Esophagus mucosa (tissue), 1 donor: ENCODE measurements around the gene FDXACB1. TPM values are rescaled to one million over a fixed set of nuclear protein-coding genes. Genes with fewer than 3 reads are reported as not detected.
"Not testable (repeated sequence)": the region's sequence is repeated elsewhere in the genome, so short reads cannot be mapped to it uniquely, and the experiment has no call there.

ENCODE experiments used
- ATAC-seq: fragments of 200-7000 bp; cut with Tn5 transposase; one replicate; pipeline ENCODE4 v1.9.1; 2020
- total RNA-seq: library from RNA; stranded (reverse); gene quantifications from one replicate; pipeline ENCODE4 v1.2.4, GENCODE V29; 2023
- donor health status: DM: yes; HTN: yes; CAD: no.

Gene FDXACB1
- total RNA-seq, 1 donor from 2014 or later = 1.8 TPM

DNA sequence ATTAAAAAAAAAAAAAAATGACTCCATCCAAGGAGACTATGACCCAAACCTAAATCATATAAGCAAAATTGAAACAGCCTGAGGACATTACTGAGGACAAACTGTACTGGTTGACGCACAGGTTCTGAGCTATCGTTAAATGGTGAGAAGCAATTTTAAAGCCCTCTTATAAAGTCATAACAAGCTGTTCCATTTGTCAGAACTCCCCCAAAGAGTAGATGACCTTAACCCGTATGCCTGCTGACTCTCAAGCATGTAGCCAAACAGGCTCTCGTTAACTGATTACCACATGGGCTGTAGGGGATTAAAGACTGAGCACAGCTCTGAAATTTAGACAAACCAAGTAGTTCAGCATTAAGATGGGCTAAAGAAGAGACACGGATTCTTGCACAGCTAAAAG lies 30.4 kb upstream of the FDXACB1 start:
- ATAC-seq = no peak

DNA sequence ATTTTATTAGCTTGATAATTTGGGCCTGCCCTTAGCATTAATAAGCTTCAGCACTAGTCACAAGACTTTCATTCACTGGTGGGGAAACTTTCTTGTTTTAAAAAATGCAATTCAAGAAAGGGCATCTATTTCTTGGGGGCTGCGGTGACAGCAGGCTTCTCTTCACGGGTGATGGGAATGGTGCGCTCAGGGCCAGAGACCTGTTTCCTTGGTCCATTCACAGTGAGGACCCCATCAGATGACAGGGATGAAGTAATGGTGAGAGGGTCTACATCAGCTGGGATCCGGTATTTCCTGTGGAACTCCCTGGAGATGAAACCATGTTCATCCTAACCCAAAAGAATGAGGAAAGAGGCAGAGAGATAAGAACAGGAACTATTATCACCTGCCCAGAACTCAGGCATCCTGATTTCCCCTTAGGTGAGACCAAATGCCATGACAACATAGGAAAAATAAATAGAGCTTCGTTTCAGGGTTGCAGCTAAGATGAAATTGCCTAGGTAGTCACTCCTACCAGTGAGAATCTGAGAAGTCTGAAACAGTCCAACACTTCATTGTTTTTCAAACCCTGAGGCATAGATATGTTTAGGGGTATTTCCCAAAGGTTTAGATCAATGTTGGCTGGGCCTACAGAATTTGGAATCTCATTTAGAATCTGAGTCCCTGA lies 29.8 kb upstream of the FDXACB1 start:
- ATAC-seq = no peak

DNA sequence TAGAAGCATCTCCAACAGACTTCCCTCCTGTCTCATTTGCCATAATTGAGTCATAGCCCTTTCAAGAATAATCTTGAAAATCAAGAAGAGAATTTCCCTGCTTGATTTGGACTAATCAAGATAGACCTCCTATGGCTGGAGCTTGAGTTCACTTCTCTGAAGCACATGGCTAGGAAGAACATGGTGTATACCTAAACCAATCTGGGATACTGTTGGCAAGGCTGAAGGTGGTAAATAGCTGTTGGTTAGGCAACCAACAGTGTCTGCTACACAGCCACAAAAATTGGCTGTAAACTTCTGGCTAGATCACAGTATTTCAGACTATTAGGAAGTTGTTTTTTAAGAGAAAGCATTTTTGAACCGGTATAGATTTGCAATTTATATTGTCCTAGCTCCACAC lies 27.7 kb upstream of the FDXACB1 start:
- no peak for ATAC-seq

DNA sequence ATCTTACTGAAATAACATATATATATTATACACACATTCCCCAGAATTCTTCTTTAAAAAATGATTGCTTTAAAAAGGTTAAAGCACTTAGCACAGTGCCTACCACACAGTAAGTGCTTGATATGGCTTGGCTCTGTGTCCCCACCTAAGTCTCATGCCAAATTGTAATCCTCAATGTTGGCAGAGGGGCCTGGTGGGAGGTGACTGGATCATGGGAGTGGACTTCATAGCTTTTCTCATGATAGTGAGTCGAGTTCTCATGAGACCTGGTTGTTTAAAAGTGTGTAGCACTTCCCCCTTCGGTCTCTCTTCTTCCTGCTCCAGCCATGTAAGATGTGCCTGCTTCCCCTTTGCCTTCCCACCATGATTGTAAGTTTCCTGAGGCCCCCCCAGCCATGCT lies 26.4 kb upstream of the FDXACB1 start:
- ATAC-seq = no peak

DNA sequence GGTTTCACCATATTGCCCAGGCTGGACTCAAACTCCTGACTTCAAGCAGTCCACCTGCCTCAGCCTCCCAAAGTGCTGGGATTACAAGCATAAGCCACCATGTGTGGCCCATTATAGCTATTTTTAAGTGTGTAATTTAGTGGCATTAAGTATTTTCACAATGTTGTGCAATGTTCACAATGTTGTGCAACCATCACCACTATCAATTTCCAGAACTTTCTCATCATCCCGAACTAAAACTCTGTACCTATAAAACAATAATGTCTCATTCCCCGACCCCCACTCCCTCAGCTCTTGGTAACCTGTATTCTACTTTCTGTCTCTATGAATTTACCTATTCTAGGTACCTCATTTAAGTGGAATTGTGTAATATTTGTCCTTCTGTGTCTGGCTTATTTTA lies 7.9 kb upstream of the FDXACB1 start:
- no peak for ATAC-seq

DNA sequence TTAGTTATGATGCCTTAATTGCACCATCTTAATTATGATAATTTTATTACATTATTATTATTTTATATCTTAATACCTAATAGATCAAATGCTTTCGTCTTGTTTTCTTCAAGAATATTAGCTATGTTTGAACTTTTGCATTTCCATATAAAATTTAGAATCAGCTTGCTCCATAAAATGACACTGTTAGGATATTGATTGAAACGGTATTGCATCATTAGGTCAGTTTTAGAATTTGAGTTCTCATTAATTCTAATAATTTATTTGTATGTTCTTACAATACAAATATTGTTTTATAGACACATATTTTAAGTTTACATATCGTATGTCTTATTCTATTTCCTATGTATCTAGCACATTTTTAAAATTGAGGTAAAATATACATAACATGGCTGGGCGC lies 7.1 kb upstream of the FDXACB1 start:
- no peak for ATAC-seq

DNA sequence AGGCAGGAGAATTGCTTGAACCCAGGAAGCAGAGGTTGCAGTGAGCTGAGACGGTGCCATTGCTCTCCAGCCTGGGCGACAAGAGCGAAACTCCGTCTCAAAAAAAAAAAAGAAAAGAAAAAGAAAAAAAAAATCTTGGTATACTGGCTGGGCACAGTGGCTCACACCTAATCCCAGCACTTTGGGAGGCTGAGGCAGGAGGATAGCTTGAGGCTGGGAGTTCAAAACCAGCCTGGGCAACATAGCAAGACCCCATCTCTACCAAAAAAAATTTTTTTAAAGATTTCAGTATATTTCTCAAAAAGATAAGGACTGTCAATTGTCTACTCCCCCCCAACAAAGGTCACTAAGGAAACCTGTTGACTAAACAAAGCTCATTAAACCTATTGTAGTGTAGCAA lies 6.1 kb upstream of the FDXACB1 start:
- ATAC-seq = not testable (repeated sequence)

DNA sequence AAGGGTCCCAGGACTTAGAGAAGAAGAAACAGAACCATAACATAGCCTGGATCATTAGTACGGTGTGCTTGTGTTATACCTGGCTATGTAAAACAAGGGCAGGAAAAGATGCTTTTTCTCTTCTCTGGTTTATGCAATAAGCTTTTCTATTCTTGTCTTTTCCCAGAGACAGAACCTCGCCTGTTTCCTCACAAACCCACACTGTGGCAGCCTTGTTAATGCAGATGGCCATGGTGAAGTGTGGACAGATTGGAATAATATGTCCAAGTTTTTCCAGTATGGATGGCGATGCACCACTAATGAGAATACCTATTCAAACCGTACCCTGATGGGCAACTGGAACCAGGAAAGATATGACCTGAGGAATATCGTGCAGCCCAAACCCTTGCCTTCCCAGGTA lies 3.2 kb upstream of the FDXACB1 start:
- no peak for ATAC-seq

DNA sequence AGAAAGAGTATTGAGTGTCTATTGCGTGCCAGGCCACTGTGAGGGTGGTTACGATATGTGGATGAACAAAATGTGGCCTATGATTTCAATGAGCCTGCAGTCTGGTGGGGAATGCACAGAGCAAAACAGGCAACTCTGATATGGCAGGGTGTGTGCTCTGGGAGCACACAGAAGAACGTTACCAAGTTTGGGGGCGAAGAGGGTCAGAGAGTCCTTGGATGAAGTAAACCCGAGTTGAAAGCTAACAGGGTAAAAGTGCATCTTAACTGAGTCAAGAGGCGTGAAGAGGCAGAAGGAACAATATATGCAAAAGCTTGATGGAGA lies 634 bp upstream of the FDXACB1 start:
- no peak for ATAC-seq

DNA sequence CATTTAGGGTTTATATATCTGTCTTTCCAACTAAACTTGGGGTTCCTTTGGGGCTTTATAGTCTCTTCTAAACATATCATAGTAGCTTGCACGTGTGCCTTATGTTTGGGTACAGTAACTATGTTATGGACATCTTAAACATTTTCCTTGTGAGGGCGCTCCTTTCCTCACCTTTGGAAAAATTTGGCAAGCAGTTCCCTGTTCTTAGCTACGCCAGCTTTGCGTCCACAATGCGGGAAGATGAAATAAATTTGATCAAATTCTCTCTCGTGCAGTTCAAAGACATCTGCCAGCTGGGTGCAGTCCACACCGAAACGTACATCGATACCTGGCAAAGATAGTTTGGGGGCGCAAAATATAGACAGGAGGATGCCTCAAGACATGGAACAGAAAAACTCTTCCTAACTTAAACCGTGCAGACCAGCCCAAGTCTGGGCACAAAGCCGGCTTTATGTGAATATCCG lies 548 bp downstream of the FDXACB1 start:
- ATAC-seq = no peak

DNA sequence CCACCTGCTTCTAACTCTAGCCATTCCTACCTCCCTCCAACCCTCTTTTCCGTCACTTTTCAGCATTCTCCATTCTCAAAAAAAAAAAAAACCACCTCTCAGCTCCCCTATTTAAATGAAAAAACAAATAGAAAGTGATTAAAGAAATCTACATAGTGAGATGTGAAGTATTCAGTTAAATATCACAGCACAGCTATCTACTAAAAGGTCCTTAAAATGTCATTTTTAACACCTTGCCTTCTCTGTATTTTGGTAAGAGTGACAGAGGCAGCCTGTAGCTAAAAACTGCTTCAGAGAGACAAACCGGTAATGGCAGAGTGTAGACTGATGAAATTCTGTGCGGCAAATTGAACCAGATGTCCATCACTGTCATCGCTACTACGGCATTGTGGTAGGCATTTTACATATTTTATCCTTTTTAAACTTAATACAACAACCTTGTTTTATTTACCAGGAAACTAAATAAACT lies 7.2 kb downstream of the FDXACB1 start:
- no peak for ATAC-seq

DNA sequence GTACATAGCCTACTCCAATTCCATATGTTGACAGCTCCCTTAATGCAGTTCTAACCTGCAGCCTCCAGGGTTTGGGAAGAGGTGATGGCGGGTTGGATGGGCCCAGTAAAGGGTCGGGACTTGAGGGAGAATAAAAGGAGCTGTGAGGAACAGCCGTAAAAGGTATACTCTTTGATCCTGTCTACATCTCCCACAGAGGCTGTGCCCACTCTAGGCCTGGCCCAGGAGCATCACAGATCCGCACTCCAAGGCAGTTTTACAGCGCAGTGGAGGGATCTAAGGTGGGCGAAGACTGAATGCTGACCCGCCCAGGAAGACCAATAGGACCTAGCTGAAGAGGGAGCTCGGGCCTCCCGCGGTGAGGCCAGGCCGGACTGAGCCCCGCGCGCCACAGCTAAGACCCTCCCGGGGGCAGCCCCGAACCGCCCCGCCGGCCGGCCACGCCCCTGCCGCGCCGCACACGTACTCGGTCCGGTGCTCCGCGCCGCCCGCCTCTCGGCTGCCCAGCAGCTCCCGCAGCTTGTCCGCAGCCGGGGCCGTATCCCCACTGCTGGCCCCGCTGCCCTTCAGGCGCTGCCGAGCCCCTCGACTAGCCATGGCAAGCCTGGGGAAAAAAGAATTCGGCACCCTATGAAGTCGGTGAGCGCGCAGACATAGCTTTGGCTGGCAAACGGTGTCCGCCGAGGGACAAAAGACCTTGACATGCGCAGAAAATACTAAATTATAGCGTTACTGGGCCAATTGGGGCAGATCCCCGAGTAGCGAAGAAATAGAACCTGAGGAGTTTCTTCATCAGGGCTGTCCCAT lies 7.9 kb downstream of the FDXACB1 start, which contains the start of gene ALG9:
Gene ALG9, minus strand, starts transcription at position 696 of the 807 bp plus-strand sequence. Its CDS starts 99 bp downstream, at position 597.
- peak; percentile 80 for ATAC-seq

DNA sequence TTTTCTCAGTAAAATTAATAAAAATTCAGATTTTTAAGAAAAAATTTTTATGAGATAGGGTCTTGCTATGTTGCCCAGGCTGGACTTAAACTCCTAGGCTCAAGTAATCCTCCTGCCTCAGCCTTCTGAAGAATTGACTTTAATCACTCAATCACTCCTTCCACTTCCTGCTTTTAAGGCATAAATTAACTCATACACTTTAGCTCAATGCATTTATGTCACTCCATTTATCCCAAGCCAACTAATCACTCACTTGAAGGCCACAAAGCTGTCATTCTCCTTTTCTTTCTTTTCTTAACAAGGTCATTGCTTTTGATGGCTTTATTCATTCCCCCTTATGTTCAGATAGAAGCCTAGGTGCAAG lies 8.5 kb downstream of the FDXACB1 start:
- ATAC-seq = peak; percentile 10

DNA sequence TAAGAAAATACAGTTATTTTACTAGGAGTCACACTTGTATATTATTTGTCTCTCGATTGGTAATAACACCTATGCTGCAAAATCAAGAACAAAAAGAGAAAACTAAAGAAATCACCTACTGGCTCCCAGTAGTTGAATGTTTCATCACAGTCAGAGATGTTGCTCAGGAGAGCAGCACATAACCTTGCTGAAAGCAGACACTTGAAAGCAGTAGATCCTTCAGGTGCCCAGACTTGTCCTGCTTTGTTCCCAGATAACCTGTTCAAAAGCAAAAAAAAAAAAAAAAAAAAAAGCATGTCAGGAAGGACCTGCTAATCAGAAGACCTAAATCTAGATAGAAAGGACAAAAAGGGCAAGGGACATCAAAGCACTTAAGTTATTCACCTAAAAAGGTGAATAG lies 8.9 kb downstream of the FDXACB1 start:
- peak; percentile 55 for ATAC-seq

DNA sequence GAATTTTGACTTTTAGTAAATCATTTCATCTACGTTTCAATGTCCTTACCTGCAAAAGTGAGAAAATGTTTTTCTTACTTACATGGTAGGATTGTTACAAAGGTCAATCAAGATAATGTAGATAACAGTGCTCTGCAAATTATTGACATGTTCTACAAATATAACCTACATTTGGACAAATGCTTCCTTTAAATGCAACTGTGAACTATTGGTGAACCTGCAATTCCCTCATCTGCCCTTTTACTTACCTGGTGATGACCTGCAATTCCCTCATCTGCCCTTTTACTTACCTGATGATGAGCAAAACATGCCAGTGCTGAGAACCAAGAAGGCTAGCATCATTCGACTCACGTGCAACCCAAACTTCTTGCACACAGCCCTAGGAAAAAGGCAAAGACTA lies 18.7 kb downstream of the FDXACB1 start:
- no peak for ATAC-seq

DNA sequence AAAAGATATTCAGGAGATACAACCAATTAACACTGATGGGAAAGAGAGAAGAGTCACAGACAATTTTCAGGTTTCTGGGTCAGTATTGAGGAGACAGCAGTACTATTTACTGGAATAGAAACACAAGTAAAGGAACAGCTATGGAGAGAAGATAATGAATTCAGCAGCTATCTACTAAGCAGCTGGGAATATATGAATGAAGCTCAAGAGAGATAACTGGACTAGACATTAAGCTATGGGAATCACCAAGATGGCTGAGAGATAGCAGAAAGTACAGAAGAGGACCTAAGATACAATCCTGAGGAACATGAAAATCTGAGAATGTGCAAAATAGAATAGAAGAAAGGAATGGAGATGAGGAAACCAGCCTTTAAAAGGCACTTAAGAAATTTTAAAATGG lies 23.5 kb downstream of the FDXACB1 start:
- ATAC-seq = no peak

DNA sequence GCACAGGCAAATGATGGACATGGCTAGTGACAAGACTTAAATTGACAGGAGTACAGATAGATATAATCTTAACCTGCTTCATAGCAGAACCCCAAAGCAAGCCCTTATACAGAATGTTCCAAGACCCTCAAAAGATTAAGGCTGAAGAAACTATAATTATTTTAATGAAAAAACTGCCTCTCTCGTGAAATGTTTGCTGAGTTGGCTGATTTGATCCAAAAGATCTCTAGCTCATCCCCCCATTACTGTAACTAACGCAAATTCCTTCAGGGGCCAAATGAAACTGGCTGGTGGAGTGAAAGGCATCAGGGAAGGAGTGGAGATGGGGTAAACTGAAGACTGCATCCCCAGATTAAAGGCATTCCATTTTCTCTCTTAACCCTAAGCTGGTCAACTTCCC lies 26.9 kb downstream of the FDXACB1 start:
- no peak for ATAC-seq

DNA sequence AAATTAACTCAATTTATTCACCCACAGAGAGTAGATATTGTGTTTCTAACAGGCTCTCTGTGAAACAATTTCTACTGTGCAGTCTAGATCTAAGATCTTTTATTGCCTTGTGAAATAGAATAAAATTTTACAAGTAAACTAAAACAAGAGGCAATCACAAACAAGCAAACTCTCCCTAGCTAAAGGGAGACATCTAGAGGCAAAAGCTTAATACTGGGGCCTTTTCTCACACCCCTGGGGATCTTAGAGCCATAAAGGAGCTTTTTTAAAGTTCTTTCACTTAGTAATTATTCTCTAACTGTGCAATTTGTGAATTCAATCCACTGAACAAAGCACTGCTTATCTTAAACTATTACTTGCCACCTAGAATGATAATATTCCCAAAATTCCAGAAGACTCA lies 27.3 kb downstream of the FDXACB1 start:
- no peak for ATAC-seq

DNA sequence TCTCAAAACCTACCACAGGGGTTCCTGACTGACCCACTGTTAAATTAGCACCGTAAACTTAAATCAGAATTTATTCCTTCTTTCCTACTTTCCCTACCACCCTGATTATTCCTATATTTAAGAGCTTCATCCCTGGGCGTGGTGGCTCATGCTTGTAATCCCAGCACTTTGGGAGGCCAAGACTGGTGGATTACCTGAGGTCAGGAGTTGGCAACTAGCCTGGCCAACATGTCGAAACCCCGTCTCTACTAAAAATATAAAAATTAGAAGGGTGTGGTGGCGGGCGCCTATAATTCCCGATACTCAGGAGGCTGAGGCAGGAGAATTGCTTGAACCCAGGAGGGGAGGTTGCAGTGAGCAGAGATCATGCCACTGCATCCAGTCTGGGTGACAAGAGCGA lies 27.9 kb downstream of the FDXACB1 start:
- ATAC-seq = no peak

DNA sequence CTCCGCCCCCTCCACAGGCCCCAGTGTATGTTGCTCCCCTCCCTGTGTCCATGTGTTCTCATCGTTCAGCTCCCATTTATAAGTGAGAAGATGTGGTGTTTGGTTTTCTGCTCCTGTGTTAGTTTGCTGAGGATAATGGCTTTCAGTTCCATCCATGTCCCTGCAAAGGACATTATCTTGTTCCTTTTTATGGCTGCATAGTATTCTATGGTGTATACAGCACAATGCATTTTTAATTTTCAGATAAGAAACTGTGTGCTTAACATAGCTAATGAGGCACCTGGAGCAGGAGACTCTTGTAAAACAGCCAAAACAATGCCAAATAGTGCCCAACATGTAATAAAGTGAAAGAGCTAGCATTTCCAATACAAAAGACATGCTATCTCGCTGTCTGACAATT lies 29.3 kb downstream of the FDXACB1 start:
- ATAC-seq = no peak

DNA sequence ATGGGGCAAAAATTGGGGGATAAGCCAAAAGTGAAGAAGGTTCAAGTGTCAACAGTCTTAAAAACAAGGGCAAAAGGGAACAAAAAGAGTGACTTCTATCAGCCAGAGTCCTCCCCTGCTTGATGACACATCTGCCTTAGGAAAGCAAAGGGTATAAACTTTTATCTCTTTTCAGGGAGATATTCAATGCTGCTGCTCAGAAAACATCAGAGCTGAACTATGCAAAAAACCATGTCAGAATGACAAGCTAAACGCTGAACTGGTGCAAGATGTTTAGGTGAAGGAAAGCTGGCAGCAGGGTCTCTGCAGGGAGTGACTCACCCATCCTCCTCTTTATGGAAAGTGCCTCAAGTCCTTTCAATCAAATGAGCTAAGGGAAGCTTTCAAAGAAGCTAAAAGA lies 32.3 kb downstream of the FDXACB1 start:
- no peak for ATAC-seq

DNA sequence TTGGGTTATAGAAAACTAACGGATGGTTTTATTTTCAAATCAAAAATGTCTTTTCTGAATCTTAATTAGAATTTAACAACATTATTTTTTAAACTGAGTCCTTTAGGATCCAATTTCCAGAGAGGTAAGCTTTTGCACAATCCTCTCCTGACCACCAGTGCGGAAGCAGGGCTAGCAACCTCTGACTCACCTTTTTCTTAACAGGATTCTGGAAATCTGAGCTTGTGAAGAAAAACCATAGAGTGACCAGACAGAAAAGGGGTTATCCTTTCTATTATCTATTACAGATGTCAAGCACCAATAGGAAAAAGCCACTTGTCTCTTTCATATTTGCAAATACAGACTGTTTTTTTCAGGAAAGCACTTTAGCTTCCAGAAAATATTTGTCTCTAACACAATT lies 32.9 kb downstream of the FDXACB1 start:
- ATAC-seq = no peak

DNA sequence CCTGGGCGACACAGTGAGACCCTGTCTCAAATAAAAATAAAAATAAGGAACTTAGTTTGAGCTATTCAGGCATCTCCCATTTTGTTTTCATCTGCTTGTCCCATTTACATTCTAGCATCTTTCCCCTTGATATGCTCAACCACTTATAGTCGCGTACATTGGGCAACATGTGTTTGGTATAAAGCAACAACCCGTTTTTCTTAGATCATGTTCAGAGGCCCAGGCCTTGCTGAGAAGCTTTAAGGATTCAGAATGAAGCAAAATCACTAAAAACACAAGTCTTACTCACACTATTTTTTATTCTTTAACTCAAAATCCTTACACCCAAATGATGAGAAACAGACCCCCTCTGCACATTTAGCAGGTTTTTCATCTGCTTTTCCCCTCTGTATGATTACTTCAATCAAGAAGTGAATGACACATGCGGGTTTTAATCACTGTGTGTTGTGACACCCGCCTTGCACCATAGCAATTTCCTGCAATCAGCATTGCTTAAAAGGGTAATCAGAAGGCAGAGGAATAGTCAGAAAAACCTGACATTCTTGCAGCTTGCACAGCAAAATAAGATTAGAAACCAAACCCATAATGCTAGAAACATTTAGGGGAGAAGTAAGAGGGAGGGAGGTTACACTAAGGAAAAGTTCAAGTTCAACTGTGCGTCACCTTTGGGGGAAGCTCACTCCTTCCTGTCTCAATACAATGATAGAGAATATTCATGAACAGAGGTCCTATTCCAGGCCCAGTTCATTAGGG lies 33.5 kb downstream of the FDXACB1 start:
- no peak for ATAC-seq

DNA sequence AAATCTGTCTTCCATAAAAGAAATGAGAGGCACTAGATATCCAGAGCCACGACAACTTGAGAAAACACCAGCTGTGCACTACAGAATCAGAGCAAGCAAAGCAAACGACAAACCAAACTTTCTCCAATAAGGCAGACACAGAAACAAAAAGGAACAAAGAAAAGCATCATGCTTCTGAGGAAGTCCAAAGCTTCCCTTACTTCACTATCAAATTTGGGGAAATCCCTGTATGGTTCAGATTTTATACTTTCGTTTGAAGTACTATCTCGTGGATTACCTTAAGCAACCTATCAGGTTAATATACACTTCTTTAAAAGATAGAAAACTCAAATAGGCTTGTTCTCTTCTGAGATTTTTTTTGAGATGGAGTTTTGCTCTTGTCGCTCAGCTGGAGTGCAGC lies 35.3 kb downstream of the FDXACB1 start:
- ATAC-seq = no peak
